HepG2 (cell line): ENCODE data around the gene PEX13. TPM values are rescaled to one million over a fixed set of nuclear protein-coding genes. Genes with fewer than 3 reads are reported as not detected.
A peak's percentile ranks its signal among the peaks of the same experiment; 100 is the strongest.

Experiments
- ARID3A ChIP-seq: IDR thresholded peaks from 2 replicates; pipeline ENCODE4 v1.6.1; 2012; ENCODE audit warnings: low read depth, low read length, improper control_type of control experiment
- ETV6 ChIP-seq: sonication (generic); formaldehyde crosslinking; conservative IDR thresholded peaks from 2 replicates; pipeline ENCODE4 v1.4.0; 2020; ENCODE audit warnings: missing genetic modification reagents
- GPN1 ChIP-seq: sonication (generic); formaldehyde crosslinking; IDR thresholded peaks from 2 replicates; pipeline ENCODE4 v1.5.1; 2020; ENCODE audit warnings: missing genetic modification reagents, borderline replicate concordance
- MIER3 ChIP-seq: IDR thresholded peaks from 2 replicates; pipeline ENCODE4 v1.6.1; 2016; ENCODE audit warnings: missing compliant biosample characterization, borderline replicate concordance
- RBM22 ChIP-seq: fragments of 200-400 bp; formaldehyde crosslinking; optimal IDR thresholded peaks from 2 replicates; pipeline ENCODE3; 2017; ENCODE audit warnings: mild to moderate bottlenecking, low read length, moderate library complexity
- U2AF1 ChIP-seq: fragments of 200-400 bp; formaldehyde crosslinking; optimal IDR thresholded peaks from 2 replicates; pipeline ENCODE3; 2017; ENCODE audit warnings: mild to moderate bottlenecking, low read depth, low read length
- ZFP36L2 ChIP-seq: sonication (generic); formaldehyde crosslinking; IDR thresholded peaks from 2 replicates; pipeline ENCODE4 v1.4.0; 2020; ENCODE audit warnings: missing genetic modification reagents
- ZNF20 ChIP-seq: sonication (generic); formaldehyde crosslinking; IDR thresholded peaks from 2 replicates; pipeline ENCODE4 v1.4.0; 2020; ENCODE audit warnings: mild to moderate bottlenecking, moderate library complexity, missing genetic modification reagents
- ZNF280D ChIP-seq: sonication (generic); formaldehyde crosslinking; IDR thresholded peaks from 2 replicates; pipeline ENCODE4 v1.5.1; 2020; ENCODE audit warnings: mild to moderate bottlenecking, missing genetic modification reagents
- ZNF318 ChIP-seq: sonication (generic); formaldehyde crosslinking; IDR thresholded peaks from 2 replicates; pipeline ENCODE4 v1.4.0; 2020; ENCODE audit warnings: mild to moderate bottlenecking, missing genetic modification reagents
- polyA plus RNA-seq, 8 experiments: library from polyadenylated mRNA; depleted of rRNA in 3 of 8; stranded (reverse) in 7 of 8; unstranded in 1 of 8; fragments of >200 nt; fragmentation: Illumina TruSeq in 4 of 8; extraction: Trizol in 4 of 8; gene quantifications; 2 replicates each; pipeline versions ENCODE4 v1.2.1 to v1.2.3, GENCODE V29; 2011 to 2016; ENCODE audit warnings: low read depth in 4 of 8, missing spikeins in 1 of 8, mixed read lengths in 1 of 8; ENCODE audit not compliant: insufficient read depth in 1 of 8
- total RNA-seq, 5 experiments: library from RNA; depleted of rRNA; stranded (reverse); fragments of >200 nt; fragmentation: Illumina TruSeq; extraction: Trizol; gene quantifications; 2 replicates each; pipeline ENCODE4 v1.2.3, GENCODE V29; 2016; ENCODE audit warnings: low read depth in 1 of 5
- TF ChIP-seq, protein P1 (sequence below): IDR thresholded peaks from 2 replicates; pipeline ENCODE4 v1.4.0; 2020; ENCODE audit warnings: mild to moderate bottlenecking, missing genetic modification reagents

PEX13 gene
- total and polyA plus RNA-seq, 2 of the 13 experiments (the other 11 are each of a cell fraction or from before 2014, with no cell fraction given), result 47.9 to 75.9 TPM

GRCh38 chr2:61017556-61018317, at the start of gene PEX13, which contains the start of gene PUS10 (continued):
- TF ChIP-seq, protein P1, sequence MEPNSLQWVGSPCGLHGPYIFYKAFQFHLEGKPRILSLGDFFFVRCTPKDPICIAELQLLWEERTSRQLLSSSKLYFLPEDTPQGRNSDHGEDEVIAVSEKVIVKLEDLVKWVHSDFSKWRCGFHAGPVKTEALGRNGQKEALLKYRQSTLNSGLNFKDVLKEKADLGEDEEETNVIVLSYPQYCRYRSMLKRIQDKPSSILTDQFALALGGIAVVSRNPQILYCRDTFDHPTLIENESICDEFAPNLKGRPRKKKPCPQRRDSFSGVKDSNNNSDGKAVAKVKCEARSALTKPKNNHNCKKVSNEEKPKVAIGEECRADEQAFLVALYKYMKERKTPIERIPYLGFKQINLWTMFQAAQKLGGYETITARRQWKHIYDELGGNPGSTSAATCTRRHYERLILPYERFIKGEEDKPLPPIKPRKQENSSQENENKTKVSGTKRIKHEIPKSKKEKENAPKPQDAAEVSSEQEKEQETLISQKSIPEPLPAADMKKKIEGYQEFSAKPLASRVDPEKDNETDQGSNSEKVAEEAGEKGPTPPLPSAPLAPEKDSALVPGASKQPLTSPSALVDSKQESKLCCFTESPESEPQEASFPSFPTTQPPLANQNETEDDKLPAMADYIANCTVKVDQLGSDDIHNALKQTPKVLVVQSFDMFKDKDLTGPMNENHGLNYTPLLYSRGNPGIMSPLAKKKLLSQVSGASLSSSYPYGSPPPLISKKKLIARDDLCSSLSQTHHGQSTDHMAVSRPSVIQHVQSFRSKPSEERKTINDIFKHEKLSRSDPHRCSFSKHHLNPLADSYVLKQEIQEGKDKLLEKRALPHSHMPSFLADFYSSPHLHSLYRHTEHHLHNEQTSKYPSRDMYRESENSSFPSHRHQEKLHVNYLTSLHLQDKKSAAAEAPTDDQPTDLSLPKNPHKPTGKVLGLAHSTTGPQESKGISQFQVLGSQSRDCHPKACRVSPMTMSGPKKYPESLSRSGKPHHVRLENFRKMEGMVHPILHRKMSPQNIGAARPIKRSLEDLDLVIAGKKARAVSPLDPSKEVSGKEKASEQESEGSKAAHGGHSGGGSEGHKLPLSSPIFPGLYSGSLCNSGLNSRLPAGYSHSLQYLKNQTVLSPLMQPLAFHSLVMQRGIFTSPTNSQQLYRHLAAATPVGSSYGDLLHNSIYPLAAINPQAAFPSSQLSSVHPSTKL (CRISPR knock-in tag), result peak; percentile 96; the same call in 1 of the 2 replicates
- TF ChIP-seq ZNF318 (CRISPR knock-in tag) (no peak), GPN1 (CRISPR knock-in tag) (no peak), ARID3A (no peak), RBM22 (peak; percentile 72), U2AF1 (peak; percentile 59), ZFP36L2 (CRISPR knock-in tag) (no peak), ZNF20 (0 out of 2 replicates have a peak, but pooled peaks have one; percentile 26), ETV6 (CRISPR knock-in tag) (no peak; the same call in 1 of the 2 replicates), MIER3 (CRISPR knock-in tag) (no peak), ZNF280D (CRISPR knock-in tag) (no peak; the same call in 1 of the 2 replicates)
